K562 (cell line): ENCODE measurements around the gene SLC25A14. TPM values are rescaled to one million over a fixed set of nuclear protein-coding genes. Genes with fewer than 3 reads are reported as not detected.
"Not testable (repeated sequence)": the region's sequence is repeated elsewhere in the genome, so short reads cannot be mapped to it uniquely, and the experiment has no call there.

Source experiments
- ATAC-seq: fragments of 200-7000 bp; cut with Tn5 transposase; 3 replicates; pipeline ENCODE4 v1.9.1; 2020; ENCODE audit warnings: moderate library complexity
- BruUV-seq: library from RNA; stranded (reverse); fragments of 400-500 nt; replicated peaks from 2 replicates; lab custom pipeline; 2021; lab: Mats Ljungman, UMichigan
- CTCF ChIA-PET: fragments of 300-600 bp; formaldehyde crosslinking; extraction: SDS; loops from one replicate; lab custom pipeline; 2021; ENCODE audit warnings: low intra/inter-chr PET ratio; lab: Yijun Ruan, JAX
- POLR2A ChIA-PET: fragments of 300-600, 350-650 bp; sonication (Branson Sonifier 250); formaldehyde crosslinking; extraction: SDS; loops from one replicate; lab custom pipeline; 2021; ENCODE audit warnings: antibody characterized with exemption, inconsistent platforms; lab: Yijun Ruan, JAX
- DNase-seq, 4 experiments: peaks; one replicate each; pipeline versions ENCODE4 v3.0.0 to v3.0.0-alpha.2; 2011 to 2018; ENCODE audit warnings: low spot score in 3 of 4, mixed read lengths in 3 of 4; ENCODE audit errors: extremely low read depth in 1 of 4
- FAIRE-seq: peaks from 2 replicates; lab custom pipeline; 2011; peaks lifted over from hg19 to GRCh38; lab: Jason Lieb, UNC
- H2AFZ ChIP-seq: 2 replicates; pipeline ENCODE4 v1.6.0; 2011; ENCODE audit warnings: low read depth, low read length, control low read depth, inconsistent platforms
- H3K27ac ChIP-seq: fragments of 200-600 bp; 3 replicates; pipeline ENCODE4 v1.8.0; 2011; ENCODE audit warnings: low read depth, mild to moderate bottlenecking, control low read depth, inconsistent platforms, low read length, moderate library complexity, mixed read lengths; ENCODE audit errors: extremely low read depth
- H3K27me3 ChIP-seq, 2 experiments: fragments of 300-600 bp in 1 of 2; 2 replicates in 1 of 2; 3 replicates in 1 of 2; pipeline versions ENCODE4 v1.6.0 to v1.8.0; 2011; ENCODE audit warnings: inconsistent platforms in 2 of 2, low read length in 2 of 2, mild to moderate bottlenecking in 1 of 2, mixed read lengths in 1 of 2, moderate library complexity in 1 of 2; ENCODE audit not compliant: control insufficient read depth in 2 of 2, insufficient read depth in 2 of 2
- H3K36me3 ChIP-seq: fragments of 300-600 bp; 3 replicates; pipeline ENCODE4 v1.8.0; 2011; ENCODE audit warnings: mild to moderate bottlenecking, low read length, inconsistent platforms; ENCODE audit not compliant: control insufficient read depth, insufficient read depth
- H3K4me1 ChIP-seq, 2 experiments: fragments of 200-600 bp in 1 of 2; replicated peaks in 1 of 2; 2 replicates in 1 of 2; 3 replicates in 1 of 2; pipeline versions ENCODE4 v1.5.1 to v1.8.0; 2011; ENCODE audit warnings: inconsistent platforms in 2 of 2, low read length in 2 of 2, mild to moderate bottlenecking in 1 of 2, mixed read lengths in 1 of 2, moderate library complexity in 1 of 2; ENCODE audit not compliant: control insufficient read depth in 2 of 2, insufficient read depth in 2 of 2
- H3K4me2 ChIP-seq: 2 replicates; pipeline ENCODE4 v1.6.1; 2011; ENCODE audit warnings: low read length, control low read depth, inconsistent platforms, mixed read lengths; ENCODE audit not compliant: insufficient read depth
- H3K4me3 ChIP-seq: fragments of 200-600 bp; sonication (generic), shearing (Covaris generic); 2 replicates; pipeline ENCODE4 v1.5.1; 2016; ENCODE audit warnings: control low read depth, inconsistent platforms
- H3K79me2 ChIP-seq: fragments of 200-600 bp; 3 replicates; pipeline ENCODE4 v1.8.0; 2011; ENCODE audit warnings: low read length, inconsistent platforms; ENCODE audit not compliant: control insufficient read depth, insufficient read depth
- H3K9ac ChIP-seq, 2 experiments: 2 replicates each; pipeline versions ENCODE4 v1.6.0 to v1.6.1; 2011; ENCODE audit warnings: low read depth in 2 of 2, low read length in 2 of 2, control low read depth in 1 of 2, inconsistent platforms in 1 of 2, mild to moderate bottlenecking in 1 of 2, mixed read lengths in 1 of 2; ENCODE audit not compliant: insufficient read depth in 1 of 2
- H3K9me1 ChIP-seq: one replicate; pipeline ENCODE4 v1.6.0; 2011; ENCODE audit warnings: inconsistent platforms, mild to moderate bottlenecking, low read length, moderate library complexity; ENCODE audit not compliant: control insufficient read depth, insufficient read depth
- H3K9me3 ChIP-seq: replicated peaks from 2 replicates; pipeline ENCODE4 v1.5.1; 2011; ENCODE audit warnings: low read depth, low read length, inconsistent platforms; ENCODE audit not compliant: control insufficient read depth, insufficient read depth
- H4K20me1 ChIP-seq: replicated peaks from 2 replicates; pipeline ENCODE4 v1.6.1; 2011; ENCODE audit warnings: low read length, inconsistent platforms, mixed read lengths; ENCODE audit not compliant: control insufficient read depth, insufficient read depth
- ATF4 ChIP-seq: fragments of 450-650 bp; formaldehyde crosslinking; IDR thresholded peaks from 2 replicates; pipeline ENCODE4 v1.4.0; 2022; ENCODE audit warnings: mild to moderate bottlenecking, moderate library complexity
- CBX3 ChIP-seq, 2 experiments: IDR thresholded peaks; 1 replicate in 1 of 2; 2 replicates in 1 of 2; pipeline ENCODE4 v1.6.1; 2012; ENCODE audit warnings: inconsistent platforms in 2 of 2, low read length in 2 of 2, borderline replicate concordance in 1 of 2, control low read depth in 1 of 2
- CSDE1 ChIP-seq, 2 experiments: fragments of 450-650 bp; IDR thresholded peaks; 2 replicates each; pipeline ENCODE4 v1.6.1; 2016; ENCODE audit warnings: mild to moderate bottlenecking in 1 of 2
- ELF4 ChIP-seq: fragments of 450-650 bp; formaldehyde crosslinking; IDR thresholded peaks from 2 replicates; pipeline ENCODE4 v1.4.0; 2022; ENCODE audit warnings: missing genetic modification characterization
- ELK1 ChIP-seq: sonication (generic); formaldehyde crosslinking; IDR thresholded peaks from 2 replicates; pipeline ENCODE4 v1.8.1; 2022; ENCODE audit warnings: missing genetic modification reagents
- ETV1 ChIP-seq: fragments of 450-650 bp; conservative IDR thresholded peaks from 2 replicates; pipeline ENCODE4 v1.6.1; 2016; ENCODE audit warnings: missing genetic modification characterization, control low read depth, low read depth, missing compliant biosample characterization
- EWSR1 ChIP-seq: fragments of 450-650 bp; IDR thresholded peaks from 2 replicates; pipeline ENCODE4 v1.6.1; 2018; ENCODE audit warnings: borderline replicate concordance, mild to moderate bottlenecking, low read depth, moderate library complexity; ENCODE audit not compliant: partially characterized antibody
- FOXJ2 ChIP-seq: fragments of 200-800 bp; sonication (Bioruptor generic); IDR thresholded peaks from 2 replicates; pipeline ENCODE4 v1.6.1; 2016; ENCODE audit warnings: missing genetic modification characterization, missing compliant biosample characterization
- ZBTB17 ChIP-seq: fragments of 450-650 bp; formaldehyde crosslinking; IDR thresholded peaks from 2 replicates; pipeline ENCODE4 v1.4.0; 2020; ENCODE audit warnings: mild to moderate bottlenecking
- ZFX ChIP-seq: sonication (generic); formaldehyde crosslinking; IDR thresholded peaks from 2 replicates; pipeline ENCODE4 v1.8.0; 2022; ENCODE audit warnings: mild to moderate bottlenecking, missing genetic modification reagents, moderate library complexity
- ZNF431 ChIP-seq: sonication (generic); formaldehyde crosslinking; IDR thresholded peaks from 2 replicates; pipeline ENCODE4 v1.8.0; 2022; ENCODE audit warnings: mild to moderate bottlenecking, missing genetic modification reagents
- WGBS: fragments of 100-300 bp; shearing (Covaris generic); methylation state at CpG from one replicate; pipeline ENCODE4 v1.1.6; 2016; ENCODE audit warnings: low coverage, mixed read lengths; ENCODE audit not compliant: insufficient coverage; ENCODE audit errors: missing lambda C conversion rate; 5-methylcytosine and 5-hydroxymethylcytosine counted together
- in situ Hi-C: fragments of 300-500 bp; cut with MboI; formaldehyde crosslinking; loops from 4 replicates; pipeline ENCODE4 v1.15.0; 2018; ENCODE audit warnings: inconsistent platforms, mixed read lengths
- intact Hi-C: fragments of 100-400 bp; cut with micrococcal nuclease; formaldehyde crosslinking; loops from 2 replicates; pipeline ENCODE4 v1.14.2; 2022
- polyA plus RNA-seq, 8 experiments: library from polyadenylated mRNA; depleted of rRNA in 4 of 8; stranded (reverse) in 5 of 8; unstranded in 3 of 8; fragments of >200 nt; fragmentation: Nextera tagmentation in 2 of 8; fragmentation: Illumina TruSeq in 1 of 8; extraction: Ambion mirVana in 2 of 8; extraction: Trizol in 1 of 8; gene quantifications; 2 replicates each; pipeline versions ENCODE4 v1.2.1 to v1.2.3, GENCODE V29; 2011 to 2014; ENCODE audit warnings: inconsistent platforms in 1 of 8, missing spikeins in 1 of 8
- total RNA-seq, 7 experiments: library from RNA; depleted of rRNA in 6 of 7; stranded (reverse); fragments of >200 nt in 6 of 7; fragmentation: Illumina TruSeq in 2 of 7; extraction: Trizol in 2 of 7; gene quantifications; 2 replicates each; pipeline versions ENCODE4 v1.2.1 to v1.2.3, GENCODE V29; 2011 to 2021; ENCODE audit warnings: low replicate concordance in 1 of 7
- TF ChIP-seq, protein P1 (sequence below): fragments of 250-450 bp; sonication (Bioruptor Pico); IDR thresholded peaks from 2 replicates; pipeline ENCODE4 v1.5.0; 2021; ENCODE audit warnings: mild to moderate bottlenecking, borderline replicate concordance

SLC25A14 gene
- total and polyA plus RNA-seq, 9 of the 15 experiments (the other 6 are each of a cell fraction or from before 2014, with no cell fraction given), result 9.5 to 33.3 (median 15.8) TPM

GRCh38 chrX:130319886-130320285 lies 19.8 kb upstream of the SLC25A14 start:
- WGBS, result 3% methylated on average over 3 of the region's 3 CpGs
- CTCF ChIA-PET, H3K4me2 ChIP-seq, H3K27ac ChIP-seq, H3K36me3 ChIP-seq, in situ Hi-C loops, H3K4me1 ChIP-seq, H4K20me1 ChIP-seq, H3K27me3 ChIP-seq, H3K9ac ChIP-seq, H3K9me3 ChIP-seq, H2AFZ ChIP-seq, intact Hi-C loops, ATAC-seq, BruUV-seq, H3K9me1 ChIP-seq, H3K4me3 ChIP-seq, H3K79me2 ChIP-seq, POLR2A ChIA-PET, DNase-seq, FAIRE-seq: not testable (repeated sequence)
- TF ChIP-seq CBX3 (IDR thresholded peaks at IDR 0.05; ENCODE audit: borderline replicate concordance in 1 of 2, low read length in 2 of 2) (peak in 1 of 2 experiments; percentile 39; a peak in 1 of 3 replicates), ZNF431 (CRISPR knock-in tag) (peak; percentile 96)

- H3K27me3 ChIP-seq, result no peaks in the 10 kb centered on the region; a peak in 2 of 5 replicates
- FAIRE-seq (no peak), DNase-seq (no peak), ATAC-seq (no peak)
- H3K36me3 ChIP-seq, result no peaks in the 10 kb centered on the region
- intact Hi-C loops, result no loop called here
- no peak overlapping the region for H2AFZ ChIP-seq
- H3K4me3 ChIP-seq, result no peak overlapping the region
- no peak overlapping the region for H3K4me2 ChIP-seq
- H3K9me3 ChIP-seq, result 0 out of 2 replicates have a peak, but pooled peaks cover 2% of the 10 kb centered on the region
- no peak overlapping the region for H3K9ac ChIP-seq
- no TSS peak for BruUV-seq
- no peaks in the 10 kb centered on the region for H3K79me2 ChIP-seq
- in situ Hi-C loops, result no loop called here
- no peak overlapping the region for H3K27ac ChIP-seq
- ChIA-PET CTCF (no interaction called here), POLR2A (no interaction called here)
- whole genome bisulfite sequencing, result 11% methylated on average over 2 of the region's 2 CpGs
- no peaks in the 10 kb centered on the region for H4K20me1 ChIP-seq
- no peaks in the 10 kb centered on the region for H3K4me1 ChIP-seq
- no peaks in the 10 kb centered on the region for H3K9me1 ChIP-seq
- TF ChIP-seq ELK1 (no peak), ETV1 (tag) (no peak), ELF4 (no peak), EWSR1 (no peak), ZBTB17 (CRISPR knock-in tag) (no peak), ATF4 (CRISPR knock-in tag) (no peak), ZFX (CRISPR knock-in tag) (no peak), CSDE1 (IDR thresholded peaks at IDR 0.05) (no peak), FOXJ2 (tag) (no peak)
- TF ChIP-seq, protein P1, sequence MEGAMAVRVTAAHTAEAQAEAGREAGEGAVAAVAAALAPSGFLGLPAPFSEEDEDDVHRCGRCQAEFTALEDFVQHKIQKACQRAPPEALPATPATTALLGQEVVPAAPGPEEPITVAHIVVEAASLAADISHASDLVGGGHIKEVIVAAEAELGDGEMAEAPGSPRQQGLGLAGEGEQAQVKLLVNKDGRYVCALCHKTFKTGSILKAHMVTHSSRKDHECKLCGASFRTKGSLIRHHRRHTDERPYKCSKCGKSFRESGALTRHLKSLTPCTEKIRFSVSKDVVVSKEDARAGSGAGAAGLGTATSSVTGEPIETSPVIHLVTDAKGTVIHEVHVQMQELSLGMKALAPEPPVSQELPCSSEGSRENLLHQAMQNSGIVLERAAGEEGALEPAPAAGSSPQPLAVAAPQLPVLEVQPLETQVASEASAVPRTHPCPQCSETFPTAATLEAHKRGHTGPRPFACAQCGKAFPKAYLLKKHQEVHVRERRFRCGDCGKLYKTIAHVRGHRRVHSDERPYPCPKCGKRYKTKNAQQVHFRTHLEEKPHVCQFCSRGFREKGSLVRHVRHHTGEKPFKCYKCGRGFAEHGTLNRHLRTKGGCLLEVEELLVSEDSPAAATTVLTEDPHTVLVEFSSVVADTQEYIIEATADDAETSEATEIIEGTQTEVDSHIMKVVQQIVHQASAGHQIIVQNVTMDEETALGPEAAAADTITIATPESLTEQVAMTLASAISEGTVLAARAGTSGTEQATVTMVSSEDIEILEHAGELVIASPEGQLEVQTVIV (CRISPR knock-in tag), result no peak
These were observed 18.2 kb upstream of the SLC25A14 start for GRCh38 chrX:130321550-130321949.
